ENCODE measurements around the gene DENND2D. TPM values are rescaled to one million over a fixed set of nuclear protein-coding genes. Genes with fewer than 3 reads are reported as not detected.

Gene DENND2D
- total RNA-seq, 3 donors from 2014 or later, result 42.2 to 65.4 (median 63.3) TPM

- intact Hi-C loops (cut with DNase I, micrococcal nuclease), result loop anchor here (5.0 to 10.0 kb wide), 2 partner anchors 181 to 184 kb away; no protein-coding TSS in a partner anchor
- ATAC-seq, result no peak
- TF ChIP-seq CTCF (IDR thresholded peaks at IDR 0.05), result no peak
- Histone ChIP-seq H3K4me1 (ENCODE audit: low read depth) (no peaks in the 10 kb centered on the region), H3K4me3 (no peak overlapping the region), H3K9me3 (no peaks in the 10 kb centered on the region), H3K36me3 (ENCODE audit: low read depth) (no peaks in the 10 kb centered on the region)
- DNase-seq, result no peak
Measured at GRCh38 chr1:111221276-111221632, 20.8 kb upstream of the DENND2D start.

- ATAC-seq (no peak), DNase-seq (no peak)
- Histone ChIP-seq H3K36me3 (ENCODE audit: low read depth) (no peaks in the 10 kb centered on the region), H3K9me3 (no peaks in the 10 kb centered on the region), H3K4me3 (no peak overlapping the region), H3K4me1 (ENCODE audit: low read depth) (no peaks in the 10 kb centered on the region)
- intact Hi-C loops (cut with DNase I, micrococcal nuclease), result loop anchor here (5.0 to 10.0 kb wide), 2 partner anchors 182 to 184 kb away; no protein-coding TSS in a partner anchor
- no peak for TF ChIP-seq CTCF (IDR thresholded peaks at IDR 0.05)
Measured at GRCh38 chr1:111220302-111220890, 19.9 kb upstream of the DENND2D start.

GRCh38 chr1:111219557-111220286, 19.3 kb upstream of the DENND2D start:
- no peak overlapping the region for H3K4me3 ChIP-seq
- no peaks in the 10 kb centered on the region for H3K4me1 ChIP-seq (ENCODE audit: low read depth)
- intact Hi-C loops (cut with DNase I, micrococcal nuclease), result loop anchor here (5.0 to 10.0 kb wide), 2 partner anchors 183 to 185 kb away; no protein-coding TSS in a partner anchor
- no peak for TF ChIP-seq CTCF (IDR thresholded peaks at IDR 0.05)
- DNase-seq (peak in 1 of 3 donors; percentile 24), ATAC-seq (peak; percentile 48)
- no peaks in the 10 kb centered on the region for H3K9me3 ChIP-seq
- no peaks in the 10 kb centered on the region for H3K36me3 ChIP-seq (ENCODE audit: low read depth)

- DNase-seq (no peak), ATAC-seq (no peak)
- intact Hi-C loops (cut with DNase I, micrococcal nuclease), result no loop called here
- no peaks in the 10 kb centered on the region for H3K36me3 ChIP-seq (ENCODE audit: low read depth)
- no peaks in the 10 kb centered on the region for H3K4me1 ChIP-seq (ENCODE audit: low read depth)
- no peak overlapping the region for H3K4me3 ChIP-seq
- TF ChIP-seq CTCF (IDR thresholded peaks at IDR 0.05), result no peak
- H3K9me3 ChIP-seq, result no peaks in the 10 kb centered on the region
Measured at GRCh38 chr1:111218701-111219556, 18.5 kb upstream of the DENND2D start.

GRCh38 chr1:111217183-111217910, 16.9 kb upstream of the DENND2D start:
- Histone ChIP-seq H3K4me3 (no peak overlapping the region), H3K4me1 (ENCODE audit: low read depth) (no peaks in the 10 kb centered on the region), H3K9me3 (no peaks in the 10 kb centered on the region), H3K36me3 (ENCODE audit: low read depth) (no peaks in the 10 kb centered on the region)
- intact Hi-C loops (cut with DNase I, micrococcal nuclease), result no loop called here
- ATAC-seq (no peak), DNase-seq (no peak)
- TF ChIP-seq CTCF (IDR thresholded peaks at IDR 0.05), result no peak
